D341Med (cell line): ENCODE data around the gene LRRC7.

Experiments
- DNase-seq: peaks from one replicate; pipeline ENCODE4 v3.0.0; 2012; ENCODE audit warnings: low spot score

Gene LRRC7

GRCh38 chr1:69976896-69977295, 409.2 kb downstream of the LRRC7 start:
- DNase-seq: no peak

- DNase-seq: no peak
Observed at GRCh38 chr1:69982992-69983391, 415.3 kb downstream of the LRRC7 start.

DNA sequence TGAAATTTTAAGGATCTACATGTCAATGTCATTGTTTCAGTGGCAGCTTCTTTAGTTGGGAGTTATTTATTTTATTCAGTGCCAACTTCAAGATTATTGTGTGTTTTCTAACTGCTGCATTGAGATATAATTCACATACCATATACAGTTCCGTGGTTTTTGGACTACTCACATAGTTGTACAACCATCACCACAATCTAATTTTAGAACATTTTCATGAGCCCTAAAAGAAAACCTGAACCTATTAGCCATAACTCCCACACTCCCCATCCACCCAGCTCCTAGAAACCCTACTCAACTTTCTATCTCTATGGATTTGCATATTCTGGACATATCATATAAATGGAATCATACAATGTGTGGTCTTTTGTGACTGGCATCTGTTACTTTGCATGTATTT, 417.7 kb downstream of the LRRC7 start:
- no peak for DNase-seq

DNA sequence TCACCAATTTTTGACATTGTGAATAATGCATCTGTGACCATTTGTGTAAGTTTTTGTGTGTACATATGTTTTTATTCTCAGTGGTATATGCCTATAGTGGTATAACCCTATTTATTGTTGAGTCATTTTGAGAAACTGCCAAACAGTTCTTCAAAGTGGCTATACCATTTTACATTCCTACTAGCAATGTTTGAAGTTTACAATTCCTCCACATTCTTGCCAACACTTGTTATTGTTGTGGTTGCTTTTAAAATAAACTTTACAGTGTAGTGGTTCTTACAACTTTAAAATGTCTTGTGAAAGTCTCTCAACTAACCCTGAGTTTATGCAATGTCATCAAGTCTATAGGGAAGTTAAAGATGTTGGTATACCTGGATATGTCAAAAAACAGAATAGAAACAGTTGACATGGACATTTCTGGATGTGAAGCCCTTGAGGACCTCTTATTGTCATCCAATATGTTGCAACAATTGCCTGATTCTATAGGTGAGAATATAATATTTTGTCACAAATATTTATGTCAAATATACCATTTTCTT, 418.2 kb downstream of the LRRC7 start:
- DNase-seq: no peak

DNA sequence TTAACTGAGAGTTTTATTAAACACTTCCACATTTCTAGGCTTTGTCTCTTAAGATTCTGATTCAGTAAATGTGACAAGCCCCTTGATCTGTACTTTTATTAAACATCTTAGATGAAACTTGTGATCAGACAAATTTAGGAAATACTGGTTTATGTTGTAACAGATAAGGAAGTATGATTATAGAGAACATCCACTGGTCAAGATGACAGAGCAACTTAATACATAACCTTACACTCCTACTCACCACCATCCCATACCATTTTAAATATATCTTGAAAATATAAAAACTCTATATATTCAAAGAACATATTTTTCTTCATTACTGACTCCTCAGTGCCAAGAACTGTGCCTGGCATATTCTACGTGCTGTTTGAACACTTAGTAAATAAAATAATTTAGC, 420.2 kb downstream of the LRRC7 start:
- DNase-seq: no peak

- DNase-seq: no peak
Observed at GRCh38 chr1:69991644-69992043, 423.9 kb downstream of the LRRC7 start.

- no peak for DNase-seq
Observed at GRCh38 chr1:69992594-69992993, 424.9 kb downstream of the LRRC7 start.

DNA sequence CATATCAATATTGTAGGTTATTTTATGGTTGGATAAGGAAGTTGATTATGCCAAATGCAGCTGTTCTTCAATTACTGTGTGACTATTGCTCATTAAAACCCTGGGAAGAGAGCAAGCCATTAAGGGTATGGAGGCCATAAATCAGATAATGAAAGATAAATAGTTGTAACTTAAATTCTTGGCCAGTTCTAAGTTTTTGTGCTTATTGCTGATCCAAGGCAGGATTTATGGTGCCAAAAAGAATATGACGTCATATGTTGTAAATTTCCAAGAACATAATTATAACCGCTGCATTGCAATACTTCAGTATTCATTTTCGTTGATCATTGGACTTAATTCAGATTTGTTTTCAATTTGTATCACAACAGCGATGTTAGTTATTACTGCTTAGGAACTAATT, 426.1 kb downstream of the LRRC7 start:
- DNase-seq: no peak

DNA sequence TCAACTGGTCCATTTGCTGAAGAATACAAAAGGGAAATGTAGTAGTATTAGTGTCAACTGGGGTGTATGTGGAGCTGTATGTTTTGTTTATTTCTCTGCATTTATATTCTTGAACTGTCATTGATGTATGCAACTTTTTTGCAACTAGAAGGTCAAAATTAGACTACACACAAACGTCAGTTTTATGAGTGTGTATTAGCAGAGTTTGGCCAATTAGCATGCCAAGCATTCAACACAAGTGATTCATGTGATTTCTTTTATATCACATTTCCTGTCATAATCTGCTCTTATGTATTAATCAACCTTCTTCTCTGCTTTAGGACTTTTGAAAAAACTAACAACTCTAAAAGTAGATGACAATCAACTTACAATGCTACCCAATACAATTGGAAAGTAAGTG, 426.5 kb downstream of the LRRC7 start:
- DNase-seq: no peak

DNA sequence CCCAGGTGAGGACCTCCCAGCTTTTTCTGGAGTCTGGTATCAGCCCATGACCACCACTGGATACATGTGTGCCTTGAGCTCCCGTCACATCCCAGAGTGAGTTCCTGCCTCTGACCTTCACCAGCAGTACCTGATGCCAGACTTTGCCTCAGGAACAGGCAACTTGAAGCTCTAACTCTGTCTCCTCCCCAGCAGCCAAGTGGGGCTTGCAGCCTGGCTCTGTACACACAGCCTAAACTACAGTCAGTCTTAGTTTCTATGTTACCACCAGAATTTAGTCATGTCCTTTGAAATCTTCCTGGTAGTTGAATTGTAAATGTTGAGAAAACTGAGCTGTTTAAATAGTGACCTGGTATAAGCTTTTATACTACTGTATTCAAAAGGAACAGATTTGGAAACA, 431.1 kb downstream of the LRRC7 start:
- no peak for DNase-seq

- DNase-seq: no peak
Observed at GRCh38 chr1:70003211-70003908, 435.6 kb downstream of the LRRC7 start.

- DNase-seq: no peak
Observed at GRCh38 chr1:70005386-70006034, 437.8 kb downstream of the LRRC7 start.

DNA sequence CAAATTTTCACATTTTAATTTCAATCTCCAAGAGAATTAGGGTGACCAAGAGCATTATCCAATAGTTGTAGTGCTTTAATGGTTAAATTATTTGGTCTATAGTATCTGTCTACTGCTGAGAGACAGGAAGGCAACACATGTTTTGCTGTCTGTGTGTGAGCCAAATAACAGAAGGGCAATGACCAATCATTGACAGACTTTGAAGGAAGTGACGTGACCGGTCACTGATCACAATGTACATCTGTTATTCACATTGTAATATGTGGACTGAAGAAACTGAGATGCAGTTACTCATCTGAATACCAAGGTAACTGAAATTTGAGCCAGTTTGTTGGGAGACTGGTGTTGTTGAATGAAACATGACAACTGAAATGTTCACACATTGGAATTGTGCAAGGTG, 440.9 kb downstream of the LRRC7 start:
- no peak for DNase-seq

- DNase-seq: no peak
Observed at GRCh38 chr1:70017770-70018169, 450.0 kb downstream of the LRRC7 start.

- DNase-seq: no peak
Observed at GRCh38 chr1:70024272-70024671, 456.6 kb downstream of the LRRC7 start.

DNA sequence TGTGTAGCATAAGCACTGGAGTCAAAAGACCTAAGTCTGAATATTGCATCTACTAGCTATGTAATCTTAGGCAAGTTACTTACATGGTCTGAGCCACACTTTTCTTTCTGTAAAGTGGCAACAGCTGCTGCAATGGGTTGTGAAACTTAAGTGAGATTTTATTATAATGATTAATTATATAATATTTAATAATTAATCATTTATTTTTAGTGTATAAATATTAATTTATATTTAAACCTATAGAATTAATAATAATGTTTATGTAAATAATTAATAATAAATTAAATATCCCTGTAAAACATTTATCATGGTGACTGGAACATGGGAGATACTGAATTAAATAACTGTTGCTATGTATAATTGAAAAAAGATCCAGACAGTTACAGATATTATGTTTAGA, 457.3 kb downstream of the LRRC7 start:
- no peak for DNase-seq

- DNase-seq: no peak
Observed at GRCh38 chr1:70025846-70026245, 458.1 kb downstream of the LRRC7 start.

- DNase-seq: no peak
Observed at GRCh38 chr1:70033266-70033873, 465.6 kb downstream of the LRRC7 start.

GRCh38 chr1:70033936-70034335, 466.2 kb downstream of the LRRC7 start:
- DNase-seq: no peak

- peak; percentile 58 for DNase-seq
Observed at GRCh38 chr1:70034403-70034802, 466.7 kb downstream of the LRRC7 start.

GRCh38 chr1:70038025-70038424, 470.3 kb downstream of the LRRC7 start:
- no peak for DNase-seq

GRCh38 chr1:70039485-70039884, 471.8 kb downstream of the LRRC7 start:
- no peak for DNase-seq

DNA sequence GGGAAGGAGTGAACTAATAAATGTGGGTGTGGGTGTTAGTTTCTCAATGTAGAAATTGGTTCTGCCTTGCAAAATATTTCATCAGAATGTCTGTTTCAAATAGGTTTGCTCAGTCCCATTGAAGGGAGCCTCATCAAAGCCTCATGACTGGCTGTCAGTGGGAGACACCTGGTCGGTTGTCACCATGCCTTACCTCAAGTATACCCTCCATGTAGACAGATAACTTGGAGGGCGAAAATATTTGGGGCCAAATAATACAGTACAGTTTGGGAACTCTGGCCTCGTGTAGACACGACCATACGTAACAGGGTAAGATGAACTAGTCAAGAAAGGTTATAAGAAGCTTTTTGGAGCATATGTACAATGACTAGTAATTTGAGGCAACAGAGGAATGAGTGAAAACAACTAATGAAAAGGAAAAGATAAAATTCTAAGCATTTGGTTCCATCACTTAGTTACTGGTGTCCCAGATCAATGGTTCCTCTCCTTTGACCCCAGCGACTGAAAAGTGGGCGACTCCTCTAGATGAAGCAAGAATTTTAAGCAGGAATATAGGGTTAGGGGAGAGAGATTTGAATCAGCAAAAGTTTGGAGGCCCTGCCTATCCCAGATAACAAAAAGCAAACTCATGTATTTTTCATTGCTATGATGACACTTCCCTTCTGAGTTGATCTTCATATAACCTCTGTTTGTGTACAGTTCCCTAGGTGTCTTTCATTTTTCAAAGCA, 473.8 kb downstream of the LRRC7 start:
- no peak for DNase-seq
